Colon (tissue), 2 donors: Measurements from ENCODE around the gene SORCS3.

Experiments
- FAIRE-seq: peaks from 2 replicates; lab custom pipeline; 2012; peaks lifted over from hg19 to GRCh38; lab: Jason Lieb, UNC
- donor health status: control.
- donor health status: control.

The SORCS3 gene

GRCh38 chr10:105268961-105269360, 627.9 kb downstream of the SORCS3 start:
- FAIRE-seq, result no peak

GRCh38 chr10:105269689-105270088, 628.6 kb downstream of the SORCS3 start:
- FAIRE-seq, result no peak

GRCh38 chr10:105274556-105275070, 633.5 kb downstream of the SORCS3 start:
- FAIRE-seq, result no peak

GRCh38 chr10:105278439-105278838, 637.3 kb downstream of the SORCS3 start:
- no peak for FAIRE-seq

- FAIRE-seq, result no peak
Measured at GRCh38 chr10:105279101-105279500, 638.0 kb downstream of the SORCS3 start.

GRCh38 chr10:105280895-105281294, 639.8 kb downstream of the SORCS3 start:
- no peak for FAIRE-seq

- no peak for FAIRE-seq
Measured at GRCh38 chr10:105284476-105285215, 643.6 kb downstream of the SORCS3 start.

- FAIRE-seq, result no peak
Measured at GRCh38 chr10:105288026-105288425, 646.9 kb downstream of the SORCS3 start.

GRCh38 chr10:105288613-105289012, 647.5 kb downstream of the SORCS3 start:
- no peak for FAIRE-seq

GRCh38 chr10:105291571-105291970, 650.5 kb downstream of the SORCS3 start:
- no peak for FAIRE-seq

GRCh38 chr10:105292236-105292635, 651.1 kb downstream of the SORCS3 start:
- FAIRE-seq, result no peak
